PC-9 (cell line): ENCODE data around the gene RNASE4. TPM values are rescaled to one million over a fixed set of nuclear protein-coding genes. Genes with fewer than 3 reads are reported as not detected.

ENCODE experiments used
- BruUV-seq: library from RNA; stranded (reverse); fragments of 400-500 nt; replicated peaks from 2 replicates; lab custom pipeline; 2021; lab: Mats Ljungman, UMichigan
- CTCF ChIA-PET: fragments of 300-600 bp; sonication (Branson Sonifier 250); formaldehyde crosslinking; loops from one replicate; lab custom pipeline; 2022; ENCODE audit warnings: antibody characterized with exemption; lab: Charles Lee
- POLR2A ChIA-PET: fragments of 300-600 bp; sonication (Branson Sonifier 250); formaldehyde crosslinking; loops from one replicate; lab custom pipeline; 2022; ENCODE audit warnings: antibody characterized with exemption; ENCODE audit not compliant: unreplicated experiment; lab: Charles Lee
- DNase-seq, 2 experiments: peaks; one replicate each; pipeline versions ENCODE4 v3.0.0 to v3.0.0-alpha.2; 2015 to 2022; ENCODE audit warnings: mixed read lengths in 1 of 2
- H2AFZ ChIP-seq: fragments of 200-600 bp; sonication (generic); 2 replicates; pipeline ENCODE4 v1.8.1; 2017; ENCODE audit warnings: antibody characterized with exemption
- H3F3A ChIP-seq: fragments of 200-600 bp; sonication (generic); 2 replicates; pipeline ENCODE4 v1.8.1; 2017; ENCODE audit warnings: antibody characterized with exemption, mild to moderate bottlenecking, low read depth; ENCODE audit not compliant: insufficient read depth
- H3K27ac ChIP-seq: fragments of 200-600 bp; sonication (generic); 2 replicates; pipeline ENCODE4 v1.6.1; 2016; ENCODE audit warnings: mixed run types
- H3K27me3 ChIP-seq: fragments of 200-600 bp; sonication (generic); 2 replicates; pipeline ENCODE4 v1.6.1; 2016; ENCODE audit warnings: low read depth, mixed run types; ENCODE audit not compliant: insufficient read depth
- H3K36me3 ChIP-seq: fragments of 200-600 bp; sonication (generic); 2 replicates; pipeline ENCODE4 v1.6.1; 2016; ENCODE audit warnings: low read depth, mixed run types
- H3K4me1 ChIP-seq: fragments of 200-600 bp; sonication (generic); replicated peaks from 2 replicates; pipeline ENCODE4 v1.6.1; 2016; ENCODE audit warnings: mixed run types; ENCODE audit not compliant: insufficient read depth
- H3K4me2 ChIP-seq: fragments of 200-600 bp; sonication (generic); 2 replicates; pipeline ENCODE4 v1.6.1; 2017; ENCODE audit warnings: mixed run types
- H3K4me3 ChIP-seq: fragments of 200-600 bp; sonication (generic); 2 replicates; pipeline ENCODE4 v1.6.1; 2016; ENCODE audit warnings: mixed run types
- H3K79me2 ChIP-seq: fragments of 200-600 bp; sonication (generic); 2 replicates; pipeline ENCODE4 v1.6.1; 2017; ENCODE audit warnings: low read depth, mixed run types
- H3K9me2 ChIP-seq: fragments of 200-600 bp; sonication (generic); 2 replicates; pipeline ENCODE4 v1.8.1; 2017; ENCODE audit warnings: mild to moderate bottlenecking; ENCODE audit not compliant: insufficient read depth
- H3K9me3 ChIP-seq: fragments of 200-600 bp; sonication (generic); 2 replicates; pipeline ENCODE4 v1.8.1; 2016; ENCODE audit warnings: low read depth; ENCODE audit not compliant: insufficient read depth
- H4K20me1 ChIP-seq: fragments of 200-600 bp; sonication (generic); 2 replicates; pipeline ENCODE4 v1.8.1; 2017; ENCODE audit not compliant: insufficient read depth
- EZH2 ChIP-seq: fragments of 200-600 bp; sonication (generic); IDR thresholded peaks from 2 replicates; pipeline ENCODE4 v1.8.0; 2017; ENCODE audit warnings: antibody characterized with exemption, low read depth
- intact Hi-C: fragments of 100-400 bp; cut with micrococcal nuclease; formaldehyde crosslinking; loops from one replicate; pipeline ENCODE4 v1.10.0; 2022; ENCODE audit not compliant: unreplicated experiment
- total RNA-seq: library from RNA; stranded (reverse); gene quantifications from 2 replicates; pipeline ENCODE4 v1.2.3, GENCODE V29; 2021
- TF ChIP-seq, protein P1 (sequence below): fragments of 200-600 bp; sonication (generic); conservative IDR thresholded peaks from 2 replicates; pipeline ENCODE4 v1.6.1; 2017; ENCODE audit warnings: mixed run types, antibody characterized with exemption, mild to moderate bottlenecking, moderate library complexity

Gene RNASE4
- total RNA-seq, 1 experiment from 2014 or later, result 4.0 TPM

GRCh38 chr14:20711261-20711660 is 26.9 kb downstream of the RNASE4 start:
- H3K9me3 ChIP-seq, result no peaks in the 10 kb centered on the region
- no peak overlapping the region for H3K4me2 ChIP-seq
- no peaks in the 10 kb centered on the region for H3K27me3 ChIP-seq
- ChIA-PET CTCF (no interaction called here), POLR2A (no interaction called here)
- H4K20me1 ChIP-seq, result no peaks in the 10 kb centered on the region
- no peaks in the 10 kb centered on the region for H3K36me3 ChIP-seq
- H3K79me2 ChIP-seq, result no peaks in the 10 kb centered on the region
- H3K27ac ChIP-seq, result no peak overlapping the region
- no peak overlapping the region for H2AFZ ChIP-seq
- H3K4me1 ChIP-seq, result 0 out of 2 replicates have a peak, but pooled peaks cover 10% of the 10 kb centered on the region
- no TSS peak for BruUV-seq
- DNase-seq, result no peak
- H3K9me2 ChIP-seq, result no peaks in the 10 kb centered on the region
- intact Hi-C loops, result no loop called here
- peaks cover 6% of the 10 kb centered on the region for H3F3A ChIP-seq
- no peak overlapping the region for H3K4me3 ChIP-seq
- TF ChIP-seq, protein P1, sequence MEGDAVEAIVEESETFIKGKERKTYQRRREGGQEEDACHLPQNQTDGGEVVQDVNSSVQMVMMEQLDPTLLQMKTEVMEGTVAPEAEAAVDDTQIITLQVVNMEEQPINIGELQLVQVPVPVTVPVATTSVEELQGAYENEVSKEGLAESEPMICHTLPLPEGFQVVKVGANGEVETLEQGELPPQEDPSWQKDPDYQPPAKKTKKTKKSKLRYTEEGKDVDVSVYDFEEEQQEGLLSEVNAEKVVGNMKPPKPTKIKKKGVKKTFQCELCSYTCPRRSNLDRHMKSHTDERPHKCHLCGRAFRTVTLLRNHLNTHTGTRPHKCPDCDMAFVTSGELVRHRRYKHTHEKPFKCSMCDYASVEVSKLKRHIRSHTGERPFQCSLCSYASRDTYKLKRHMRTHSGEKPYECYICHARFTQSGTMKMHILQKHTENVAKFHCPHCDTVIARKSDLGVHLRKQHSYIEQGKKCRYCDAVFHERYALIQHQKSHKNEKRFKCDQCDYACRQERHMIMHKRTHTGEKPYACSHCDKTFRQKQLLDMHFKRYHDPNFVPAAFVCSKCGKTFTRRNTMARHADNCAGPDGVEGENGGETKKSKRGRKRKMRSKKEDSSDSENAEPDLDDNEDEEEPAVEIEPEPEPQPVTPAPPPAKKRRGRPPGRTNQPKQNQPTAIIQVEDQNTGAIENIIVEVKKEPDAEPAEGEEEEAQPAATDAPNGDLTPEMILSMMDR, result no peak
- TF ChIP-seq EZH2, result no peak

DNA sequence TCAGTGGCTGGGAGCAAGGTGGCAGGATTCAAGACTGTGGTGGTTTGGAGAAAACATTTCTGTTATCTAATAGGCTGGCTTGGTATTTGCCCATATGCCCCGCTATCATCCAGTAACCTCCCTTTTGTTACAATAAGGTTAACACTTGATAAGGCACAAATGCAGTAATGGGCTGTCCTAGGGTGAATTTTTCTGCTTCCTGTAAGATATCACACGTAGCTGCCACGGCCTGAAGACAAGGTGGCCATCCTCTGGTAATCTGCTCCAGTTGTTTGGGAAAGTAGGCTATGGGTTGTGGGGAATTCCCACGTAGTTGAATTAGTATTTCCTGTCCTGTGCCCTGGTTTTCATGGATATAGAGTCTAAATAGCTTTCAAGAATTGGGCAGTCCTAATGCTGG is 27.3 kb downstream of the RNASE4 start:
- no peak overlapping the region for H3K4me3 ChIP-seq
- no peak for TF ChIP-seq EZH2
- TF ChIP-seq, protein P1, result no peak
- intact Hi-C loops, result no loop called here
- H2AFZ ChIP-seq, result no peak overlapping the region
- H3K4me1 ChIP-seq, result 0 out of 2 replicates have a peak, but pooled peaks cover 8% of the 10 kb centered on the region
- H3K27ac ChIP-seq, result no peak overlapping the region
- BruUV-seq, result no TSS peak
- ChIA-PET CTCF (no interaction called here), POLR2A (no interaction called here)
- no peaks in the 10 kb centered on the region for H3K27me3 ChIP-seq
- no peaks in the 10 kb centered on the region for H3K9me2 ChIP-seq
- H3K36me3 ChIP-seq, result no peaks in the 10 kb centered on the region
- peaks cover 6% of the 10 kb centered on the region for H3F3A ChIP-seq
- no peaks in the 10 kb centered on the region for H3K9me3 ChIP-seq
- DNase-seq, result no peak
- H3K4me2 ChIP-seq, result no peak overlapping the region
- no peaks in the 10 kb centered on the region for H3K79me2 ChIP-seq
- no peaks in the 10 kb centered on the region for H4K20me1 ChIP-seq

GRCh38 chr14:20712904-20713303 is 28.5 kb downstream of the RNASE4 start:
- H3K27me3 ChIP-seq, result no peaks in the 10 kb centered on the region
- no peaks in the 10 kb centered on the region for H3K36me3 ChIP-seq
- H2AFZ ChIP-seq, result no peak overlapping the region
- 0 out of 2 replicates have a peak, but pooled peaks cover 3% of the 10 kb centered on the region for H3F3A ChIP-seq
- ChIA-PET POLR2A (no interaction called here), CTCF (no interaction called here)
- DNase-seq, result no peak
- H3K9me2 ChIP-seq, result no peaks in the 10 kb centered on the region
- no peaks in the 10 kb centered on the region for H3K4me1 ChIP-seq
- no peaks in the 10 kb centered on the region for H3K9me3 ChIP-seq
- H3K4me2 ChIP-seq, result no peak overlapping the region
- no peak overlapping the region for H3K27ac ChIP-seq
- TF ChIP-seq EZH2, result no peak
- TF ChIP-seq, protein P1, result no peak
- no peak overlapping the region for H3K4me3 ChIP-seq
- intact Hi-C loops, result no loop called here
- H3K79me2 ChIP-seq, result no peaks in the 10 kb centered on the region
- no peaks in the 10 kb centered on the region for H4K20me1 ChIP-seq
- no TSS peak for BruUV-seq
